Vagina (tissue), 2 donors: Measurements from ENCODE around the gene RHOBTB3.

ENCODE experiments used
- POLR2AphosphoS5 ChIP-seq, 2 donors: sonication (generic); formaldehyde crosslinking; IDR thresholded peaks; one replicate each; pipeline ENCODE4 v1.9.0; 2017; ENCODE audit warnings: antibody characterized with exemption in 2 of 2, mild to moderate bottlenecking in 2 of 2, low read depth in 1 of 2; ENCODE audit not compliant: insufficient read depth in 1 of 2
- TF ChIP-seq, protein P1 (sequence below), 3 experiments: fragments of 450-650 bp in 2 of 3; fragments of 200-600 bp in 1 of 3; sonication (generic) in 1 of 3; IDR thresholded peaks; one replicate each; pipeline ENCODE4 v1.5.1; 2017 to 2019; ENCODE audit warnings: antibody characterized with exemption in 3 of 3, mild to moderate bottlenecking in 2 of 3, moderate library complexity in 2 of 3

DNA sequence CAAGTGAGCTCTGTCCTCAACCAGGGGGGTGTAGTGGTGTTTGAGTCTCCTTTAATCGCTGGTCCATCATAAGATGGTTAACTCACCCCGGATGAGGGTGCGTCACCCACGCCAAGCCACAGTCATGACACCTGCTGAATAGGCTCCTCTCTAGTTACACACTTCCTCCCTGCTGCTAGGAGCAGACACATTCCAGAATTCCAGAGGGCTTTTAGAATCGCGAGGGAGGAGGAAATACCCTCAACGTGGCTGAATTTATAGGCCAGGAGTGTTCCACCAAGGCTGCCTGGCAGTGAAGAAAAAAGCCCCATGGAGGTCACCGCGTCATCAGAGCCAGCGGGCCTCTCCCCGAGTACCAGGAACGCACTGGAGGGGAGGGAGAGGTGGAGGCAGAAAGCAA lies 86.3 kb downstream of the RHOBTB3 start:
- TF ChIP-seq, protein P1, sequence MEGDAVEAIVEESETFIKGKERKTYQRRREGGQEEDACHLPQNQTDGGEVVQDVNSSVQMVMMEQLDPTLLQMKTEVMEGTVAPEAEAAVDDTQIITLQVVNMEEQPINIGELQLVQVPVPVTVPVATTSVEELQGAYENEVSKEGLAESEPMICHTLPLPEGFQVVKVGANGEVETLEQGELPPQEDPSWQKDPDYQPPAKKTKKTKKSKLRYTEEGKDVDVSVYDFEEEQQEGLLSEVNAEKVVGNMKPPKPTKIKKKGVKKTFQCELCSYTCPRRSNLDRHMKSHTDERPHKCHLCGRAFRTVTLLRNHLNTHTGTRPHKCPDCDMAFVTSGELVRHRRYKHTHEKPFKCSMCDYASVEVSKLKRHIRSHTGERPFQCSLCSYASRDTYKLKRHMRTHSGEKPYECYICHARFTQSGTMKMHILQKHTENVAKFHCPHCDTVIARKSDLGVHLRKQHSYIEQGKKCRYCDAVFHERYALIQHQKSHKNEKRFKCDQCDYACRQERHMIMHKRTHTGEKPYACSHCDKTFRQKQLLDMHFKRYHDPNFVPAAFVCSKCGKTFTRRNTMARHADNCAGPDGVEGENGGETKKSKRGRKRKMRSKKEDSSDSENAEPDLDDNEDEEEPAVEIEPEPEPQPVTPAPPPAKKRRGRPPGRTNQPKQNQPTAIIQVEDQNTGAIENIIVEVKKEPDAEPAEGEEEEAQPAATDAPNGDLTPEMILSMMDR (IDR thresholded peaks at IDR 0.05) = no peak
- no peak for TF ChIP-seq POLR2AphosphoS5 (IDR thresholded peaks at IDR 0.05; ENCODE audit: insufficient read depth in 1 of 2, low read depth in 1 of 2)
